ENCODE measurements around the gene ATOH7.
"Not testable (repeated sequence)": the region's sequence is repeated elsewhere in the genome, so short reads cannot be mapped to it uniquely, and the experiment has no call there.

Gene ATOH7

DNA sequence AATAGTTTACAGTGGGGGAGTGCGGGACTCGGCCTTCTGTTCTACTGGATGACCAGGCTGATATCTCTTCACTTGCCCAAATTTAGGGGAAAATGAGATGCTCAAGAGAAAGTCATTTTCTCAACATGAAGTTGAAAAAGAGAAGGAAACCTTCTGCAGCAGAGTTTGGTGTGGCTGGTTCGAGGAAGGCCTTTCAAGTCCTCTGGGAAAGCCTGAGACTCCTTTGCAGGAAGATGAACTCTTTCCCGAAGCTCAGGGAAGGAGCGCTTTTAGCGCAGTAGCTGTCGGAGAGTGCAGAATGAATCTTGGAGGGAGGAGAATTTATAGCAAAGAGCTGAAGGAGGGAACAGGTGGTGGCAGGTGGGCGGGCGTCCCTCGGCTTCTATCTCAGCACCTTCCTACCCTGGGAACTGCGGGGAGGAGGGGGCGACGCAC, at the start of gene ATOH7:
TSS of gene ATOH7 (minus strand) at position 297 of the 435 bp plus-strand sequence. CDS start 436 bp downstream, outside the sequence.
- DNase-seq: no peak

GRCh38 chr10:68280758-68281157, 48.8 kb upstream of the ATOH7 start:
- no peak for DNase-seq

- not testable (repeated sequence) for DNase-seq
Measured at GRCh38 chr10:68278906-68279753, 47.2 kb upstream of the ATOH7 start.

DNA sequence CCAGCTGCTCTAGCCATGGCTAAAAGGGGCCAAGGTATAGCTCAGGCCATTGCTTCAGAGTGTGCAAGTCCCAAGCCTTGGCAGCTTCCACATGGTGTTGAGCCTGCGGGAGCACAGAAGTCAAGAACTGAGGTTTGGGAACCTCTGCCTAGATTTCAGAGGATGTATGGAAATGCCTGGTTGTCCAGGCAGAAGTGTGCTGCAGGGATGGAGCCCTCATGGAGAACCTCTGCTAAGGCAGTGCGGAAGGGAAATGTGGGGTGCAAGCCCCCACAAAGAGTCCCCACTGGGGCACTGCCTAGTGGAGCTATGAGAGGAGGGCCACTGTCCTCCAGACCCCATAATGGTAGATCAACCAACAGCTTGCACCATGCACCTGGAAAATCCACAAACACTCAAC, 45.9 kb upstream of the ATOH7 start:
- DNase-seq: not testable (repeated sequence)

DNA sequence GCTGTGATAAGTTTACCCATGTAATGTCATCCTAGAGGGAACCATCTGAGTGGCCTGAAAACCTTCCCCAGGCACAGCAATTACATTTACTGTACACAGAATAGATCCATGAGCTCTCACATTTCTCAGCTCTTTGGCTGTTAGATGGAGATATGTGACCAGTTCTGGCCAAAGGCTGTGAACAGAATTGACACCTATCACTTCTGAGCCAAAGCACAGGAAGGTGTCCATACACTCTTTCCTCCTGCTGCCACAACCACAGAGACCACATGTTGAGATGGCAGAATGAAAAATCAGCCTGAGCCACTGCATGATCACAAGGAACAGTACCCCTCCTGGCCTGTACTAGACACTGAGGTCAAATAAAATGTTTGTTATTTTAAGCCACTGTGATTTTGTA, 44.3 kb upstream of the ATOH7 start:
- no peak for DNase-seq

DNA sequence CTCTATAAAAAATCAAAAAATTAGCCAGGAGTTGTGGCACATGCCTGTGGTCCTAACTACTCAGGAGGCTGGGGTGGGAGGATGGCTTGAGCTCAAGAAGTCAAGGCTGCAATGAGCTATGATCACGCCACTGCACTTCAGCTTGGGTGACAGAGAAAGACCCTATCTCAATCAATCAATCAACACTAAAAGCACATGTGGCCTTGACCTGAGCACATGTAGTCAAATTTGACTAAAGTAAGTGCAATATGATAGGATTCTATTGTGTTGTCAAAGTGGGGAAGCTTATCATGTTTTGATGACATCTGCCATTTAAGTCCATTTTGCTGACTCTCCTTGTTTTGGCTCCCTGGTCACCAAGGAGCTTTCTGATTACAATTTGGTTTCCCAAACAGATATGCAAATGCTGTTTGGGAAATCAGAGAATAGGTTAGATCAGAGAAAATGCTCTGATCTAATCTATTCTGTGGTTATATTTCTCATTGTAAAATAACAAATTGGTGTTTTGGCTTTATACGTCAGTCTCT, 43.8 kb upstream of the ATOH7 start:
- DNase-seq: no peak

DNA sequence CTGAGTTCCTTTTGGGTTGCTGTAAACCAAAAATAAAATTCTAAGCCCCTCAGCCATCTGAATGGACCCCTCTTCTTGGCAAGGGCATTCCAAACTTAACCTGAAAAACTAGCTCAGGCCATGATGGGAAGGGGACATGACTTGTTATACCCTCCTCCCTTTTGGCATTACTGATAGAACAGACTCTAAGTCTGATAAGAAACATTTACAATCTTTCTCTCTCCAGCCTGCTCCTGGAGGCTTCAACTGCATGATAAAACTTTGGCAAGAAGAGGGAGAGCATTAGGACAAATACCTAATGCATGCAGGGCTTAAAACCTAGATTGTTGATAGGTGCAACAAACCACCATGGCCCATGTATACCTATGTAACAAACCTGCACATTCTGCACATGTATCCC, 40.9 kb upstream of the ATOH7 start:
- no peak for DNase-seq

GRCh38 chr10:68271196-68271882, 39.4 kb upstream of the ATOH7 start:
- DNase-seq: no peak

- no peak for DNase-seq
Measured at GRCh38 chr10:68269562-68270290, 37.8 kb upstream of the ATOH7 start.

DNA sequence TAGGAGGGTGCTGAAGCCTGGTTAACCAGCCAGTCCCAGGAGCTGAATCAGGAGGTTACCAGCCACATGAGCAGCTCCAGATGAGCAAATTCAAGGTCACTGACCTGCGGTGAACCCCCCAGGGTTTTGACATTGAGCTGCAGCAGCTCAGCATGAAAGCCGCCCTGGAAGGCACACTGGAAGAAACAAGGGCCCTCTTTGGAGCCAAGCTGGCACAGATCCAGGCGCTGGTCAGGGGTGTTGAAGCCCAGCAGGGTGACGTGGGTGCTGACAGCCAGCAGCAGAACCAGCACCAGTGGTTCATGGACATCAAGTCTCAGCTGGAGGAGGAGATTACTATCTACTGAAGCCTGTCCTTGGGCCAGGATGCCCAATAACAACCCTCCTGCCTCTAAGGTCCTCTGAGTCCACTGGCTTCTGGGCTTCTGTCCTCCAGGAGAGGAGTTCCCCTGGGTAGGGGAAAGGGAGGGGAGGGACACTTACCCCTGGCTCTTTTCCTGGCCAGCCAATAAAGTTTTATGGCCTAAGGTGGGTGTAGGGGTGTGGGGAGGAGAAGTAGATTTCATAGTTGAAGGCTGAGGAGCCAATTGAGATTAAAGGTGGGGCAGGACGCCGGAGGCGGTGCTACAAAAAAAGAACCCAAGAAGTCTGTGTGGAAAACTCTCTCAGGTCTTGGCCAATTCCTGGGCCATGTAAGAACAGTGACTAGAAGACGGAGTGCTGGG, 29.4 kb upstream of the ATOH7 start:
- no peak for DNase-seq

DNA sequence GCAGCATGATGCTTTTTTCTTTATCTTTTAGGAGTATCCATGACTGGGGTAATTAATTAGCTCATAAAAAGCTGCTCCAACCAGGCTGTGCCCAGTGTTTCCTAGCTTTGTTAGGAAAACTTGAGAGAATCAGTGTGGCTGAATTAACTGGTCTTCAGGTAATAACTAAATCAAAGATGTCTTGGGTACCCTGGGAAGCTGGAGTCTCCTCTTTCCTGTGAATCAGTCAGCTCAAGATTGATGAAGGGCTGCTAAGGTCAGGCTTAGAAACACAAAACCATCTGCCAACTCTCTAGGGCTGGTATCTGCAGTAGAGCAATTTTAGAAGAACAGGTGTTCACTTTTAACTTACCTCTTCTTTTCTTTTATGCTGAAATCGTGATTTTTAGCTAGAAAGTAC, 21.4 kb upstream of the ATOH7 start:
- no peak for DNase-seq

DNA sequence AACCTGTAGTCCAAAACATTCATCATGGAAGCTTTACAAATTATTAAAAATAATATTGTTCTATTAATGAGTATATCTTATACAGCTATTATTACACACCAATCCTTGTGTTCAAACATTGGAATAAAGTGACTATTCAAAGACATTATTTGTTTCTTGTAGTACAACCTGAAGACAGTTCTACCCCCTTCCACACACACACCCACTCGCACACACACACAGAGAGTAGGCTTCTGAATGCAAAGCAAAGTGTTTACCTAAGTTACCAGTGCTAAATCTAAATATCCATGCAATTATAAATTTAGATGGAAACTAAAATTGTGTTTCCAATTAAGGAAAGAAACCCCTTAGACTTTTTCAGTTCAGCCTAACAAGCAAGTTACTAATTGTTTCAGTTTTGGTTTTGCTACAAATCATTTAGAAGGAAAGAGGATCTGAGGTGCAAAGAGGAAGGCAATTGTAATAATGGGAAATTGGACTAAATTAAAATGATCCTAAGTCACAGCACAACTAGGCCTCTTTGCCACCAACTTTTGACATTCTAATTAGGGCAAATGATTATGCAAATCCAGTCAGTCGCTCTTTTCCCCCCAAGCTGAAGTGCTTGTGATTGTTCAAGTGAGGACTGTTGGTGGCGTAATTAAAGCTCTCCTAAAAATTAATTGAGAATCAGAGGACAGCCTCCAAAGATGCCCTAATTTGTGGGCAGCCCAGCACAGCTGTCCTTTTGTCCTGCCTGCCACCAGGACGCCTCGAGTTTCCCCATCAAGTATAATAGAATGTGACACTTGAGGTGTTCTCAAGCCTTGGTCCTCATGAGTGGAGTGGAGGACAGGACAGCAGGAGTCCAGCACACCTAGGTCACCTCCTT, 19.9 kb upstream of the ATOH7 start:
- no peak for DNase-seq

DNA sequence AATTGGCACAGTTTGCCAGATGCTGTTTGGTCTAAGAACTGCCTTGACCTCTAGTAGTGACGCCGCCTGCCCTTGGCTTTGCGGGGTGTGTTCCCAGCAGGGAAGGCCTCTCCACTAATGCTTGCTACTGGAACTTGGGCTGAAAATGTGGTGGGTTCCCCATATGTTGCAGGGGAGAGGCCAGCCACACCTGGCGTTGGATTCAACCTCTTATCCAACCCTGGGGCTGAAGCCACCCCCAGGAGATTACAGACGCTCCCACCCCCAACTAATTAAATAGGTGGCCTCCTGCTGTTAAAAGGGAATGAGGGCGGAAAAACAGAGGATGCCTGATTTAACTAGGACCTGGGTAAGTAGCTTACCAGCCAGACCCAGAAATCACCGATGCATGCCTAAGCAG, 19.2 kb upstream of the ATOH7 start:
- DNase-seq: no peak

DNA sequence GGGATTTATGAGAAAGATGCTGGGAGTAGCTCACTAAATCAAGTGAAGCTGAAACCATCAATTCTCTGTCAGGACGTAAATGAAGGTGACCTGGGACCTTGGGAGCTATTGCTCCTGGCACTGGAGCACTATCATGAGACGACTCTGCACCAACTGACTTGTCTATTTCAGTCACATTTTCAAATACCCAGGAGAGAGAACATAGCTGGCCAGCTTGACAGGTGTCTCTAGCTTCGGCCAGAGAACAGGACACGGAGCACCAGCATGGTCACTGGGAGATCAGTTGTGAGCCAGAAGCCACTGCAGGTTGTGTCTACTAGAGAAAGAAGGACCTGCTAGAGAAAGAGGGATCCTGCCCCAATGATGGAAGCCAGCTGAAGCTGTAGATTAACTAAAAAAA, 17.4 kb upstream of the ATOH7 start:
- DNase-seq: no peak

DNA sequence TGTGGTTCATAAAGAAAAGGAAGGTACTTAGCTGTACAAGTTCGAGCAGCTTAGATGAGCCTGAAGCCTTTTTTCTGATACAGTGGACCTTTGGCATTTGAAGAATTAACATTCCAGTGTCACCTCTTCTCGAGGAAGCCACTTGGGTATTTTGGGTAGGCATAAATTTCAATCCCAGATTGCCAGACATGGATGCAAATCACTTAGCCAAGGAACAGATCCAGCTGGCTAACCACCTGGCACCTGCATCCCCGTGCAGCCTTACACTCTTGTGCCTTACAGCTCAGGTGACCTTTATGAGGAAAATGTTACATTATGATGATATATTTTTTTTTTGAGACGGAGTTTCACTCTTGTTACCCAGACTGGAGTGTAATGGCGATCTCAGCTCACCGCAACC, 16.0 kb upstream of the ATOH7 start:
- DNase-seq: no peak

GRCh38 chr10:68246397-68246796, 14.5 kb upstream of the ATOH7 start:
- not testable (repeated sequence) for DNase-seq

GRCh38 chr10:68242051-68242450, 10.1 kb upstream of the ATOH7 start:
- no peak for DNase-seq

DNA sequence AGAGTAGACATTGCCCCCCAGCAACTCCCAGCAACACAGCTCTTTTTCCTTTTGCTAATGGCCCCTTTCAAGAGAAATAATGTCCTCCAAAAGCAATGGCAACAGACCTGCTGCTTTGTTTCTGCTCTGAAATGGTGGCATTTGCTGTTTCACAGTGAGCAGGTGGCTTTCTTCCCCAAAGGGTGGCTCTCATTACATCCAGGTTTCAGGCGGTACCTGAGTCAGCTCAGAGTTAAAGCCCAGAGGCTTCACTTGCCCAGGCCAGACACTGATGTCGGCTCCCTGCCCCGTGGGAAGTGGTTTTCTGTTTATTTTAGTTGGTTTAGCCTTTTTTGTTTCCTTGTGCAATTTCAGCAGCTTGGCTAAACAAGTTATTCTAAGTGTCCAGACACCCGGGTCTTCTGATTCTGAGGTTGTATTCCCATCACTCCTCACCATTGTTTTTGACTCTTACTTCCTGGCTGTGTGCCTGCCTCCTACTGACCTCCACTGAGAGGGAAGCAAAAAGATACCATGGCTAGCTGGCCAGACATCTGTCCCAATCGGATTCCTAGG, 7.8 kb upstream of the ATOH7 start:
- DNase-seq: no peak

- DNase-seq: no peak
Measured at GRCh38 chr10:68239069-68239468, 7.2 kb upstream of the ATOH7 start.

DNA sequence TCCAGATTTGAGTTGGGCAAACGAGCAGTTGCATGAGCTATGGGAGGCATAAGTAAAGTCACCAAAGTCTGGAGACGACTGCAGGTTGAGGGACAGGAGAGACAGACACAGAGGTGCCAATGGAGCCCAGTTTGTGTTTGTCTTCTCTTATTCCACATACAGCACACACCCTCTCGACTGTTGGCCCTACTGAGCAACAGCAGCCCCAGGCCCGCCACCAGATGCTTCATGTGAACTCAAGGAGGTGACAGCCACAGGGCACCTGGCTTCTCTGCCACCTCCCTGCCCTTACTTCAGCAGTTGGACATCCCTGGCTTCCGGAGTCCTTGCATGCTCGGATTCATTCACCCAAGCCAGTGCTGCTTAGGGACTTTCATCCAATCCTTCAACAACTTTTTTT, 6.5 kb upstream of the ATOH7 start:
- no peak for DNase-seq

DNA sequence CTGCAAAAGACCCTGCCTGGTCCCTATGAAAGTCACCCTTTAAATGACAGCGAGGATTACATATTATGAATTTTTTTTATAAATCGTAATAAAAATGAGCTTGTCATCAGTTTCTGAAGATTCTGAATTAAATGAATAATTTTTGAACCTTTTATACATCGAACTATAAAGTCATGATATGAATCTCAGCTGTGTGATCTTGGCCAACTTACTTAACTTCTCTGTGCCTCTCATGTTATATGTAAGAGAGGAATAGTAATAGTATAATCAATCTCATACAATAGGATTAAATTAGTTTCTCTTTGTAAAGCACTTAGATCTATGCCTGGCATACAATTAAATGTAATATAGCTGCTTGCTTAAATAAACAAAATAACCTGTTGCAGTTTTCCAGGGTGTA, 5.3 kb upstream of the ATOH7 start:
- DNase-seq: no peak
